ENCODE results near the gene ABHD10.

DNA sequence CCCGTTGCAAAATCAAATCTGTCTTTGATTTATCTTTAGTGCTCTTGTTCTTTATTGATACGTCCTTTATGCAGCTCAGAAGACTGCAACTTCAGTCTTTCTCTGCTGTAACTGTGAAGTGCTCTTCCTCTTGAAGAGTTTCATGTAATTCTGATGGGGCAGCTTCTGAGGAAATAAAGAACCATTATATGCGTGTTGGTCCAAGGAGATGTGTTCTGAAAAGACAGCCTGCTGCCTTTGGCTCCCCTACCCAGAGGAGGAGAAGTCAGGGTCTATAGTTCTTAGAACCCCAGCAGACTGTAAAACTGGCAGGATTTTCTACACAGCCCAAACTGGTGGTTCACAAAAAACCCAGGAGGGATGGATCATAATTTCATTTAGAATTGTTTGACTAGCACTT is 22.4 kb upstream of the ABHD10 start:
- TF ChIP-seq TAF1 (IDR thresholded peaks at IDR 0.05; ENCODE audit: borderline replicate concordance, insufficient read depth, low read length) (no peak), POLR2AphosphoS5 (IDR thresholded peaks at IDR 0.05; ENCODE audit: low read depth, low read length) (no peak)
- TF ChIP-seq, protein P1, sequence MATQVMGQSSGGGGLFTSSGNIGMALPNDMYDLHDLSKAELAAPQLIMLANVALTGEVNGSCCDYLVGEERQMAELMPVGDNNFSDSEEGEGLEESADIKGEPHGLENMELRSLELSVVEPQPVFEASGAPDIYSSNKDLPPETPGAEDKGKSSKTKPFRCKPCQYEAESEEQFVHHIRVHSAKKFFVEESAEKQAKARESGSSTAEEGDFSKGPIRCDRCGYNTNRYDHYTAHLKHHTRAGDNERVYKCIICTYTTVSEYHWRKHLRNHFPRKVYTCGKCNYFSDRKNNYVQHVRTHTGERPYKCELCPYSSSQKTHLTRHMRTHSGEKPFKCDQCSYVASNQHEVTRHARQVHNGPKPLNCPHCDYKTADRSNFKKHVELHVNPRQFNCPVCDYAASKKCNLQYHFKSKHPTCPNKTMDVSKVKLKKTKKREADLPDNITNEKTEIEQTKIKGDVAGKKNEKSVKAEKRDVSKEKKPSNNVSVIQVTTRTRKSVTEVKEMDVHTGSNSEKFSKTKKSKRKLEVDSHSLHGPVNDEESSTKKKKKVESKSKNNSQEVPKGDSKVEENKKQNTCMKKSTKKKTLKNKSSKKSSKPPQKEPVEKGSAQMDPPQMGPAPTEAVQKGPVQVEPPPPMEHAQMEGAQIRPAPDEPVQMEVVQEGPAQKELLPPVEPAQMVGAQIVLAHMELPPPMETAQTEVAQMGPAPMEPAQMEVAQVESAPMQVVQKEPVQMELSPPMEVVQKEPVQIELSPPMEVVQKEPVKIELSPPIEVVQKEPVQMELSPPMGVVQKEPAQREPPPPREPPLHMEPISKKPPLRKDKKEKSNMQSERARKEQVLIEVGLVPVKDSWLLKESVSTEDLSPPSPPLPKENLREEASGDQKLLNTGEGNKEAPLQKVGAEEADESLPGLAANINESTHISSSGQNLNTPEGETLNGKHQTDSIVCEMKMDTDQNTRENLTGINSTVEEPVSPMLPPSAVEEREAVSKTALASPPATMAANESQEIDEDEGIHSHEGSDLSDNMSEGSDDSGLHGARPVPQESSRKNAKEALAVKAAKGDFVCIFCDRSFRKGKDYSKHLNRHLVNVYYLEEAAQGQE (IDR thresholded peaks at IDR 0.05; ENCODE audit: insufficient read depth in 1 of 2, low read depth in 2 of 2, low read length in 2 of 2): no peak
